ENCODE measurements around the gene FICD. TPM values are rescaled to one million over a fixed set of nuclear protein-coding genes. Genes with fewer than 3 reads are reported as not detected.

The FICD gene
- total RNA-seq, 4 donors from 2014 or later, result 4.1 to 11.6 (median 8.6) TPM

- Histone ChIP-seq H3K4me1 (no peaks in the 10 kb centered on the region), H3K4me3 (no peak overlapping the region), H3K36me3 (no peaks in the 10 kb centered on the region), H3K27me3 (no peaks in the 10 kb centered on the region), H3K27ac (no peak overlapping the region), H3K9me3 (no peaks in the 10 kb centered on the region)
- no peak for DNase-seq
- no peak for TF ChIP-seq CTCF (IDR thresholded peaks at IDR 0.05)
- no peak for TF ChIP-seq POLR2A (IDR thresholded peaks at IDR 0.05)
Measured at GRCh38 chr12:108495823-108496579, 19.1 kb upstream of the FICD start.

DNA sequence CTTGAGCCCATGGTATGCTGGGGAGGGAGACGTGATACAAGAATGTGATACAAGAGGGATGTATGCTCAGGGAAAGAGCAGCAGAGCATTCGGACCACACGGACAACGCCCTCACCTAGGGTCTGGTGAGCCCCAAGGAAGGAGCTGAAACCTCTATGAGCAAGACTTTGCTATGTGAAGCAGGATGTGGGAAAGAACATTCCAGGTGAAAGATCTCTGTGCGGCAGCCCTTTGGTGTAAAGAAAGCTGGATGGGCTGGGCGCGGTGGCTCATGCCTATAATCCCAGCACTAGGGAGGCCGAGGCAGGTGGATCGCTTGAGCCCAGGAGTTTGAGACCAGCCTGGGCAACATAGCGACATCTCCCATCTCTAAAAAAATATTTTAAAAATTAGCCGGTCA lies 16.9 kb upstream of the FICD start:
- no peak for DNase-seq
- Histone ChIP-seq H3K4me1 (no peaks in the 10 kb centered on the region), H3K27me3 (no peaks in the 10 kb centered on the region), H3K27ac (no peak overlapping the region), H3K4me3 (no peak overlapping the region), H3K9me3 (peaks cover 0 to 9% (median 1%) of the 10 kb centered on the region in 4 donors), H3K36me3 (no peaks in the 10 kb centered on the region)
- TF ChIP-seq CTCF (IDR thresholded peaks at IDR 0.05), result no peak
- TF ChIP-seq POLR2A (IDR thresholded peaks at IDR 0.05), result no peak

DNA sequence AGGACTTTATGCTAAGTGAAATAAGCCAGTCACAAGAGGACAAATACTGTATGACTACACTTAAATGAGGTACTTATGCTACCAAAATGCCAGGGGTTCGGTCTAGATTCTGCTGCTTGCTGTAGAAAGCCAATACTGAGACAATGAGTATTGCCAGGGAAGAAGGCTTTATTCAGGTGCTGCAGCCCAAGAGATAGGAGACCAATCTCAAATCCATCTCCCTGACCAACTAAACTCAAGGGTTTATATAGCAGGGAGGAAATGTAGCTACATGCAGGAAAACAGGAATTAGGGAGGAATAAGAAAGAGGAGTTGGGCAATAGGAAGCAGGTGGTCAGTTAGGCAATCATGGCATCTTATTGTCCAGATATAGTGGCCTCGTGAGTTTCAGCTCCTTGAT lies 12.2 kb upstream of the FICD start:
- no peak for DNase-seq
- Histone ChIP-seq H3K9me3 (peaks cover 0 to 12% (median 1%) of the 10 kb centered on the region in 4 donors), H3K36me3 (no peaks in the 10 kb centered on the region), H3K4me1 (no peaks in the 10 kb centered on the region), H3K4me3 (no peak overlapping the region), H3K27ac (no peak overlapping the region), H3K27me3 (no peaks in the 10 kb centered on the region)
- no peak for TF ChIP-seq POLR2A (IDR thresholded peaks at IDR 0.05)
- TF ChIP-seq CTCF (IDR thresholded peaks at IDR 0.05), result no peak

GRCh38 chr12:108505129-108505528 lies 9.9 kb upstream of the FICD start:
- Histone ChIP-seq H3K4me1 (no peaks in the 10 kb centered on the region), H3K4me3 (no peak overlapping the region), H3K27me3 (no peaks in the 10 kb centered on the region), H3K9me3 (peaks cover 0 to 12% (median 1%) of the 10 kb centered on the region in 4 donors), H3K27ac (no peak overlapping the region), H3K36me3 (no peaks in the 10 kb centered on the region)
- no peak for TF ChIP-seq POLR2A (IDR thresholded peaks at IDR 0.05)
- TF ChIP-seq CTCF (IDR thresholded peaks at IDR 0.05), result no peak
- DNase-seq, result no peak

GRCh38 chr12:108507971-108508642 lies 7.0 kb upstream of the FICD start:
- Histone ChIP-seq H3K9me3 (peaks cover 0 to 3% (median 0%) of the 10 kb centered on the region in 4 donors), H3K27me3 (no peaks in the 10 kb centered on the region), H3K27ac (no peak overlapping the region), H3K4me1 (peaks cover 0 to 4% (median 0%) of the 10 kb centered on the region in 4 donors), H3K4me3 (no peak overlapping the region), H3K36me3 (no peaks in the 10 kb centered on the region)
- TF ChIP-seq CTCF (IDR thresholded peaks at IDR 0.05), result no peak
- TF ChIP-seq POLR2A (IDR thresholded peaks at IDR 0.05), result no peak
- DNase-seq, result no peak
